Fibroblast of the conjunctiva (primary cell): ENCODE results near the gene PLCE1.
"Not testable (repeated sequence)": the region's sequence is repeated elsewhere in the genome, so short reads cannot be mapped to it uniquely, and the experiment has no call there.

Experiments
- DNase-seq: peaks from one replicate; pipeline ENCODE4 v3.0.0-alpha.2; 2010; ENCODE audit warnings: low read depth

PLCE1 gene

GRCh38 chr10:93993782-93994437 is at the start of gene PLCE1:
Gene PLCE1 (plus strand): TSS chr10:93993931. CDS start chr10:94031047, 37,116 bp downstream.
- DNase-seq = no peak

GRCh38 chr10:93945819-93946218 is 47.9 kb upstream of the PLCE1 start:
- DNase-seq = no peak

GRCh38 chr10:93947055-93947454 is 46.7 kb upstream of the PLCE1 start:
- peak; percentile 36 for DNase-seq

GRCh38 chr10:93947524-93947923 is 46.2 kb upstream of the PLCE1 start:
- DNase-seq = no peak

GRCh38 chr10:93951905-93952304 is 41.8 kb upstream of the PLCE1 start:
- no peak for DNase-seq

GRCh38 chr10:93954299-93954698 is 39.4 kb upstream of the PLCE1 start:
- DNase-seq = no peak

GRCh38 chr10:93954726-93955363 is 38.9 kb upstream of the PLCE1 start:
- DNase-seq = no peak

- no peak for DNase-seq
Observed at GRCh38 chr10:93958834-93959233, 34.9 kb upstream of the PLCE1 start.

GRCh38 chr10:93960988-93961387 is 32.7 kb upstream of the PLCE1 start:
- not testable (repeated sequence) for DNase-seq

- DNase-seq = no peak
Observed at GRCh38 chr10:93962973-93963372, 30.8 kb upstream of the PLCE1 start.

GRCh38 chr10:93963434-93963833 is 30.3 kb upstream of the PLCE1 start:
- no peak for DNase-seq

GRCh38 chr10:93965911-93966310 is 27.8 kb upstream of the PLCE1 start:
- DNase-seq = no peak

GRCh38 chr10:93967756-93968155 is 26.0 kb upstream of the PLCE1 start:
- no peak for DNase-seq

GRCh38 chr10:93968540-93968945 is 25.2 kb upstream of the PLCE1 start:
- DNase-seq = no peak

- not testable (repeated sequence) for DNase-seq
Observed at GRCh38 chr10:93970433-93971010, 23.2 kb upstream of the PLCE1 start.

GRCh38 chr10:93973748-93974445 is 19.8 kb upstream of the PLCE1 start:
- DNase-seq = no peak

GRCh38 chr10:93977442-93977841 is 16.3 kb upstream of the PLCE1 start:
- no peak for DNase-seq

GRCh38 chr10:93980486-93980885 is 13.2 kb upstream of the PLCE1 start:
- DNase-seq = no peak

- no peak for DNase-seq
Observed at GRCh38 chr10:93991114-93991513, 2.6 kb upstream of the PLCE1 start.

GRCh38 chr10:93991596-93992284 is 2.0 kb upstream of the PLCE1 start:
- peak; percentile 27 for DNase-seq

- no peak for DNase-seq
Observed at GRCh38 chr10:93992400-93993030, 1.2 kb upstream of the PLCE1 start.

- no peak for DNase-seq
Observed at GRCh38 chr10:93993414-93993781, 333 bp upstream of the PLCE1 start.
